PC-9 (cell line): Measurements from ENCODE around the gene TRPC4AP. TPM values are rescaled to one million over a fixed set of nuclear protein-coding genes. Genes with fewer than 3 reads are reported as not detected.

Source experiments
- BruUV-seq: library from RNA; stranded (reverse); fragments of 400-500 nt; replicated peaks from 2 replicates; lab custom pipeline; 2021; lab: Mats Ljungman, UMichigan
- CTCF ChIA-PET: fragments of 300-600 bp; sonication (Branson Sonifier 250); formaldehyde crosslinking; loops from one replicate; lab custom pipeline; 2022; ENCODE audit warnings: antibody characterized with exemption; lab: Charles Lee
- POLR2A ChIA-PET: fragments of 300-600 bp; sonication (Branson Sonifier 250); formaldehyde crosslinking; loops from one replicate; lab custom pipeline; 2022; ENCODE audit warnings: antibody characterized with exemption; ENCODE audit not compliant: unreplicated experiment; lab: Charles Lee
- DNase-seq, 2 experiments: peaks; one replicate each; pipeline versions ENCODE4 v3.0.0 to v3.0.0-alpha.2; 2015 to 2022; ENCODE audit warnings: mixed read lengths in 1 of 2
- H2AFZ ChIP-seq: fragments of 200-600 bp; sonication (generic); 2 replicates; pipeline ENCODE4 v1.8.1; 2017; ENCODE audit warnings: antibody characterized with exemption
- H3F3A ChIP-seq: fragments of 200-600 bp; sonication (generic); 2 replicates; pipeline ENCODE4 v1.8.1; 2017; ENCODE audit warnings: antibody characterized with exemption, mild to moderate bottlenecking, low read depth; ENCODE audit not compliant: insufficient read depth
- H3K27ac ChIP-seq: fragments of 200-600 bp; sonication (generic); 2 replicates; pipeline ENCODE4 v1.6.1; 2016; ENCODE audit warnings: mixed run types
- H3K27me3 ChIP-seq: fragments of 200-600 bp; sonication (generic); 2 replicates; pipeline ENCODE4 v1.6.1; 2016; ENCODE audit warnings: low read depth, mixed run types; ENCODE audit not compliant: insufficient read depth
- H3K36me3 ChIP-seq: fragments of 200-600 bp; sonication (generic); 2 replicates; pipeline ENCODE4 v1.6.1; 2016; ENCODE audit warnings: low read depth, mixed run types
- H3K4me1 ChIP-seq: fragments of 200-600 bp; sonication (generic); replicated peaks from 2 replicates; pipeline ENCODE4 v1.6.1; 2016; ENCODE audit warnings: mixed run types; ENCODE audit not compliant: insufficient read depth
- H3K4me2 ChIP-seq: fragments of 200-600 bp; sonication (generic); 2 replicates; pipeline ENCODE4 v1.6.1; 2017; ENCODE audit warnings: mixed run types
- H3K4me3 ChIP-seq: fragments of 200-600 bp; sonication (generic); 2 replicates; pipeline ENCODE4 v1.6.1; 2016; ENCODE audit warnings: mixed run types
- H3K79me2 ChIP-seq: fragments of 200-600 bp; sonication (generic); 2 replicates; pipeline ENCODE4 v1.6.1; 2017; ENCODE audit warnings: low read depth, mixed run types
- H3K9me2 ChIP-seq: fragments of 200-600 bp; sonication (generic); 2 replicates; pipeline ENCODE4 v1.8.1; 2017; ENCODE audit warnings: mild to moderate bottlenecking; ENCODE audit not compliant: insufficient read depth
- H3K9me3 ChIP-seq: fragments of 200-600 bp; sonication (generic); 2 replicates; pipeline ENCODE4 v1.8.1; 2016; ENCODE audit warnings: low read depth; ENCODE audit not compliant: insufficient read depth
- H4K20me1 ChIP-seq: fragments of 200-600 bp; sonication (generic); 2 replicates; pipeline ENCODE4 v1.8.1; 2017; ENCODE audit not compliant: insufficient read depth
- EZH2 ChIP-seq: fragments of 200-600 bp; sonication (generic); IDR thresholded peaks from 2 replicates; pipeline ENCODE4 v1.8.0; 2017; ENCODE audit warnings: antibody characterized with exemption, low read depth
- intact Hi-C: fragments of 100-400 bp; cut with micrococcal nuclease; formaldehyde crosslinking; loops from one replicate; pipeline ENCODE4 v1.10.0; 2022; ENCODE audit not compliant: unreplicated experiment
- total RNA-seq: library from RNA; stranded (reverse); gene quantifications from 2 replicates; pipeline ENCODE4 v1.2.3, GENCODE V29; 2021
- TF ChIP-seq, protein P1 (sequence below): fragments of 200-600 bp; sonication (generic); conservative IDR thresholded peaks from 2 replicates; pipeline ENCODE4 v1.6.1; 2017; ENCODE audit warnings: mixed run types, antibody characterized with exemption, mild to moderate bottlenecking, moderate library complexity

The TRPC4AP gene
- total RNA-seq, 1 experiment from 2014 or later: 51.0 TPM

DNA sequence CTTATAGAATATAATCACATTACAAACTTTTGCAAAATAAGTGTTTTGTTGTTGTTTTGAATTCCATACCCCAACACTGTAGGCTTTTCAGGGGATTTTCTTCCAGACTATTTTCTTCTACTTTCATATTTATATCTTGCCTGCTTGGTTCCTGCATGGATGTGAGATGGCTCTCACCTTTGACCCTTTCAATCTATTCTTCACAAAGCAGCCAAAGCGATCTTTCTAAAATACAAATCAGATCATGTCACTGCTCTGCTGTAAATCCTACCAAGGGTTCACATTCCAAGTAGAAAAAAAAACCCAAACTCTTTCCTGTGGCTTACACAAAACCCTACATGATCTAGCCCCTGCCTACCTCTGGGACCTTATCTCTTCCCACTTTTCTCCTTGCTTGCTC is 25.0 kb upstream of the TRPC4AP start:
- no peak overlapping the region for H3K4me2 ChIP-seq
- no peaks in the 10 kb centered on the region for H3K79me2 ChIP-seq
- H2AFZ ChIP-seq: no peak overlapping the region
- H4K20me1 ChIP-seq: no peaks in the 10 kb centered on the region
- ChIA-PET CTCF (no interaction called here), POLR2A (no interaction called here)
- no peaks in the 10 kb centered on the region for H3F3A ChIP-seq
- H3K4me1 ChIP-seq: 0 out of 2 replicates have a peak, but pooled peaks cover 8% of the 10 kb centered on the region
- intact Hi-C loops: no loop called here
- BruUV-seq: no TSS peak
- H3K36me3 ChIP-seq: peaks cover 20% of the 10 kb centered on the region
- H3K27me3 ChIP-seq: no peaks in the 10 kb centered on the region
- H3K27ac ChIP-seq: no peak overlapping the region
- H3K4me3 ChIP-seq: no peak overlapping the region
- DNase-seq: no peak
- no peaks in the 10 kb centered on the region for H3K9me3 ChIP-seq
- TF ChIP-seq EZH2: no peak
- TF ChIP-seq, protein P1, sequence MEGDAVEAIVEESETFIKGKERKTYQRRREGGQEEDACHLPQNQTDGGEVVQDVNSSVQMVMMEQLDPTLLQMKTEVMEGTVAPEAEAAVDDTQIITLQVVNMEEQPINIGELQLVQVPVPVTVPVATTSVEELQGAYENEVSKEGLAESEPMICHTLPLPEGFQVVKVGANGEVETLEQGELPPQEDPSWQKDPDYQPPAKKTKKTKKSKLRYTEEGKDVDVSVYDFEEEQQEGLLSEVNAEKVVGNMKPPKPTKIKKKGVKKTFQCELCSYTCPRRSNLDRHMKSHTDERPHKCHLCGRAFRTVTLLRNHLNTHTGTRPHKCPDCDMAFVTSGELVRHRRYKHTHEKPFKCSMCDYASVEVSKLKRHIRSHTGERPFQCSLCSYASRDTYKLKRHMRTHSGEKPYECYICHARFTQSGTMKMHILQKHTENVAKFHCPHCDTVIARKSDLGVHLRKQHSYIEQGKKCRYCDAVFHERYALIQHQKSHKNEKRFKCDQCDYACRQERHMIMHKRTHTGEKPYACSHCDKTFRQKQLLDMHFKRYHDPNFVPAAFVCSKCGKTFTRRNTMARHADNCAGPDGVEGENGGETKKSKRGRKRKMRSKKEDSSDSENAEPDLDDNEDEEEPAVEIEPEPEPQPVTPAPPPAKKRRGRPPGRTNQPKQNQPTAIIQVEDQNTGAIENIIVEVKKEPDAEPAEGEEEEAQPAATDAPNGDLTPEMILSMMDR: no peak
- H3K9me2 ChIP-seq: no peaks in the 10 kb centered on the region

DNA sequence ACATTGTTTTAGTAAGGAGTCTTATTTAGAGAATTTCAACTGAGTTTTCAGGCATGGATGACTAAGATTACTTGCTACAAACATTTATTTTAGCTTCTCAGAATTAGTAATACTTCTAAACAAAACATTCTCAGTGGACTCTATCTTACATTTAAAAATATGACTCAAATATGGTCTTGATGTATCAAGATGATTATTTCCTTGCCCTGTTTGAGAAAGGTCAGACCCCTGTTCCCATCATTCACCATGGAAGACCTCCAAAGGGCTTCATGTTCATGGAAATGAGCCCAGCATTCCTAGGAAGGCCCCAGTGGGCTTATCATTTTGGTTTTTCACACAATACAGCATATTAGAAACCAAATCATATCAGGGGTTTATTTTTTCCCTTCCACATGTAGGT is 24.6 kb upstream of the TRPC4AP start:
- ChIA-PET POLR2A (no interaction called here), CTCF (no interaction called here)
- no peak for TF ChIP-seq EZH2
- TF ChIP-seq, protein P1: no peak
- Histone ChIP-seq H2AFZ (no peak overlapping the region), H3K79me2 (no peaks in the 10 kb centered on the region), H3K27ac (no peak overlapping the region), H3K27me3 (no peaks in the 10 kb centered on the region), H3K4me2 (no peak overlapping the region), H3K9me3 (no peaks in the 10 kb centered on the region), H3K4me1 (0 out of 2 replicates have a peak, but pooled peaks cover 8% of the 10 kb centered on the region), H3K9me2 (no peaks in the 10 kb centered on the region), H3F3A (no peaks in the 10 kb centered on the region), H3K36me3 (peaks cover 20% of the 10 kb centered on the region), H3K4me3 (no peak overlapping the region), H4K20me1 (no peaks in the 10 kb centered on the region)
- intact Hi-C loops: no loop called here
- DNase-seq: no peak
- BruUV-seq: no TSS peak

DNA sequence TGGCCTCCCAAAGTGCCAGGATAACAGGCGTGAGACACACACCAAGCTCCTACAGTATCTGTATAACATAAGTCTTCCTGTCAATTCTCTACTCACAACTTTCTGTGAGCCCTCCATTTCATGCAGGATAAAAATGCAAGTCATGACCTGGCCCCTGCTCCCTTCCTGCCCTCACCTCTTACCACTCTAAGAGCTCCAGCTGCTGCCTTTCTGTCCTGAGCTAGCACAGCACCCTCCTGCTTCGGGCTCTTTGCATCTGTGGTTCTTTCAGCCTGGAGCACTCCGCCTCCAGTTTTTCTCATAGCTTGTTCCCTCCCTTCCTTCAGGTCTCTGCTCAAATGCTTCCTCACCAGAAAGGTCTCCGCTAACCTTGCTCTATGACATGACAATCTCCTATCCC is 23.7 kb upstream of the TRPC4AP start:
- Histone ChIP-seq H2AFZ (no peak overlapping the region), H3K4me3 (no peak overlapping the region), H3F3A (peaks cover 8% of the 10 kb centered on the region), H3K27me3 (no peaks in the 10 kb centered on the region), H3K9me3 (no peaks in the 10 kb centered on the region), H3K36me3 (peaks cover 20% of the 10 kb centered on the region), H3K79me2 (no peaks in the 10 kb centered on the region), H3K4me1 (peaks cover 15% of the 10 kb centered on the region), H4K20me1 (no peaks in the 10 kb centered on the region), H3K9me2 (no peaks in the 10 kb centered on the region), H3K27ac (no peak overlapping the region), H3K4me2 (no peak overlapping the region)
- CTCF ChIA-PET: interaction anchor here (0.6 to 0.7 kb wide), 2 partner anchors 20 to 308 kb away, joined by 3 to 21 read pairs; no protein-coding TSS in a partner anchor
- BruUV-seq: no TSS peak
- TF ChIP-seq, protein P1: no peak
- no peak for TF ChIP-seq EZH2
- POLR2A ChIA-PET: no interaction called here
- intact Hi-C loops: no loop called here
- DNase-seq: no peak
